ENCODE data around the gene CACHD1. TPM values are rescaled to one million over a fixed set of nuclear protein-coding genes. Genes with fewer than 3 reads are reported as not detected.

Gene CACHD1
- total and polyA plus RNA-seq, 2 of the 8 experiments (the other 6 are each of a cell fraction or from before 2014, with no cell fraction given), result 22.2 to 42.5 TPM

DNA sequence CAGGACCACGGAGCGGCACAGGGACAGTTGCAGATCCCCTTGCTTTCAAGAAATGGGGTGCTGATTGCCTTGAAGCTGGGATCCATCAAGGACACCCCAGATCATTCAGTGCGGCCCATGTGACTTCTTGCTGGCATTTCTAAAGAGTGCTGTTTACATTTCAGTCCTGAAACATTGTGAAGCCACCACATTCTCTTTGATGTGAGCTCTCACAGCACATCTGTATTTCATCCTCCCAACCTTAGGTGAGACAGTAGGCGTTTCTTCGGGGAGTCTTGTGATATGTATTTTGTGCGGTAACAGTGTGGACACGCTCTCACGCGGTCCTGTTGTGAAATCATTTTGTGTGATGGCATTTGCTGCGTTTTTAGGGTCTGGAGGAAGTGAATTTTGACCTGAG, 57.2 kb downstream of the CACHD1 start:
- ChIA-PET POLR2A (ENCODE audit: partially characterized antibody) (interaction anchor here (0.9 to 1.5 kb wide), 2 partner anchors 9 to 18 kb away, joined by 3 read pairs; no protein-coding TSS in a partner anchor), CTCF (ENCODE audit: partially characterized antibody) (no interaction called here)
- Histone ChIP-seq H4K91ac (replicated peaks; ENCODE audit: insufficient read length, low read length) (no peak overlapping the region), H3K27ac (ENCODE audit: low read depth, low read length) (no peak overlapping the region), H3K9me3 (ENCODE audit: insufficient read depth in 2 of 2, low read depth in 1 of 2, low read length in 1 of 2) (no peaks in the 10 kb centered on the region), H3K4me1 (replicated peaks in 1 of 4; ENCODE audit: control insufficient read depth in 3 of 4, insufficient read depth in 4 of 4, low read length in 3 of 4) (peaks cover 2 to 20% (median 13%) of the 10 kb centered on the region in 4 experiments; a peak in 6 of 7 replicates), H2BK15ac (ENCODE audit: low read length) (no peak overlapping the region), H3K4me2 (ENCODE audit: insufficient read depth in 1 of 2, low read depth in 2 of 2, low read length in 2 of 2) (no peak overlapping the region), H3K27me3 (replicated peaks in 1 of 4; ENCODE audit: control insufficient read depth in 3 of 4, extremely low read depth in 1 of 4, insufficient read depth in 3 of 4, low read length in 3 of 4) (no peaks in the 10 kb centered on the region), H4K5ac (ENCODE audit: insufficient read length, low read depth, low read length) (no peak overlapping the region), H2AFZ (ENCODE audit: low read length) (no peak overlapping the region), H3K36me3 (ENCODE audit: control insufficient read depth in 2 of 4, insufficient read depth in 4 of 4, low read length in 3 of 4) (no peaks in the 10 kb centered on the region), H2BK120ac (replicated peaks; ENCODE audit: low read depth, low read length) (no peak overlapping the region), H3K56ac (replicated peaks; ENCODE audit: insufficient read length, low read depth, low read length) (no peak overlapping the region), H3K23ac (ENCODE audit: insufficient read length) (no peak overlapping the region), H3K79me2 (ENCODE audit: control insufficient read depth in 1 of 2, insufficient read depth in 2 of 2, low read length in 2 of 2) (peaks cover 6 to 98% of the 10 kb centered on the region in 2 experiments; a peak in 3 of 4 replicates), H3K18ac (ENCODE audit: extremely low read depth, low read length) (no peak overlapping the region), H3K4me3 (ENCODE audit: extremely low read depth in 1 of 4, insufficient read depth in 2 of 4, low read depth in 3 of 4, low read length in 4 of 4) (no peak overlapping the region), H3K9ac (replicated peaks in 1 of 4; ENCODE audit: extremely low read depth in 1 of 4, low read depth in 3 of 4, low read length in 3 of 4) (no peak overlapping the region), H4K8ac (ENCODE audit: extremely low read depth, insufficient read depth, low read length) (no peak overlapping the region), H4K20me1 (replicated peaks in 1 of 2; ENCODE audit: control insufficient read depth in 1 of 2, insufficient read depth in 2 of 2, low read length in 2 of 2) (peaks cover 5 to 16% of the 10 kb centered on the region in 2 experiments), H3K23me2 (ENCODE audit: low read depth, low read length) (no peaks in the 10 kb centered on the region), H3K4ac (replicated peaks; ENCODE audit: insufficient read length, low read depth, low read length) (no peak overlapping the region), H2BK5ac (ENCODE audit: low read depth, low read length) (no peak overlapping the region), H2AK5ac (ENCODE audit: low read depth, low read length) (no peak overlapping the region), H2BK20ac (ENCODE audit: low read length) (no peak overlapping the region), H3K79me1 (ENCODE audit: low read depth, low read length) (no peaks in the 10 kb centered on the region; the same call in none of the 2 replicates), H2BK12ac (ENCODE audit: low read depth, low read length) (no peak overlapping the region), H3K14ac (ENCODE audit: insufficient read length) (no peak overlapping the region)
- FAIRE-seq, result peak; percentile 42
- WGBS, 2 experiments (ENCODE audit: extremely low coverage in 1 of 2, insufficient coverage in 1 of 2, insufficient read length in 1 of 2, insufficient replicate concordance in 2 of 2, low coverage in 1 of 2, low lambda C conversion rate in 2 of 2, missing lambda C conversion rate in 1 of 2), result 80% methylated on average over 10 of the region's 10 CpGs; no CpG with 5 or more reads in 1 of the 2 experiments
- TF ChIP-seq RNF2 (IDR thresholded peaks at IDR 0.05; ENCODE audit: borderline replicate concordance, low read depth, low read length, missing control alignments, poor library complexity, severe bottlenecking), result no peak
- peak; percentile 26; the same call in 1 of the 2 replicates for TF ChIP-seq TEAD4 (IDR thresholded peaks at IDR 0.05; ENCODE audit: low read depth, low read length)
- no peak for DNase-seq (ENCODE audit: low read depth in 1 of 2, low spot score in 2 of 2)

All from H1 (cell line).